K562 (cell line): ENCODE data around the gene PLEKHG5.

Experiments used
- CHD4 ChIP-seq: fragments of 200-600 bp; sonication (generic); IDR thresholded peaks from 3 replicates; pipeline ENCODE4 v1.6.1; 2012; ENCODE audit warnings: low read depth, mild to moderate bottlenecking, mixed read lengths, low read length, inconsistent platforms; ENCODE audit not compliant: insufficient read depth, insufficient replicate concordance, poor library complexity, severe bottlenecking
- SMARCC2 ChIP-seq: fragments of 450-650 bp; IDR thresholded peaks from 2 replicates; pipeline ENCODE4 v1.6.1; 2017; ENCODE audit warnings: antibody characterized with exemption, moderate library complexity, mild to moderate bottlenecking, low read depth
- TAF1 ChIP-seq: IDR thresholded peaks from 2 replicates; pipeline ENCODE4 v1.6.1; 2011; ENCODE audit warnings: mild to moderate bottlenecking, low read length, moderate library complexity; ENCODE audit not compliant: insufficient read depth, control insufficient read depth, severe bottlenecking; ENCODE audit errors: extremely low read depth
- TBL1XR1 ChIP-seq, 2 experiments: IDR thresholded peaks; 2 replicates each; pipeline ENCODE4 v1.6.1; 2012; ENCODE audit warnings: improper control_type of control experiment in 2 of 2, low read length in 2 of 2, mild to moderate bottlenecking in 1 of 2
- ZBTB11 ChIP-seq, 3 experiments: fragments of 200-800 bp in 1 of 3; fragments of 250-450 bp in 1 of 3; fragments of 450-650 bp in 1 of 3; sonication (Bioruptor Pico) in 1 of 3; sonication (Bioruptor generic) in 1 of 3; formaldehyde crosslinking in 1 of 3; IDR thresholded peaks; 2 replicates each; pipeline versions ENCODE4 v1.6.1 to v1.8.0; 2016 to 2022; ENCODE audit warnings: mild to moderate bottlenecking in 2 of 3, missing genetic modification characterization in 2 of 3, missing compliant biosample characterization in 1 of 3, moderate library complexity in 1 of 3

DNA sequence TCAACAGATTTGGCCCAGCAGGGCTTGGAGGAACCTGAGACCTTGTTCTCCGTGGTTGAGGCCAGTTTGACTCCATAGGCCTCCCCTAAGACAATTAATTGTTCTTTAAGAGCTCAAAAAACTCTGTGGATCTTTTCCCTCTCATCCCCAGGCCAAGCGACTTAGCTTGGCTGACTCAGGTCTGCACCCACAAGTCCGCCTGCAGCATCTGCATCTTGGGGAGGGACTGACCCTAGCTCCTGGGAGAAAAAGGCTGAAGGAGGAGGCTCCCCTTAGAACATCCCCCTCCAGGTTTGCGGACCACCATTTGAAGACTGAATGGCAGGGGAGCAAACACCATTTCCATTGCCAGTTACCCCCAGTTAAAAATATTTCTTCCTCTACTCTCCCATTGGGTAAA is 70.2 kb downstream of the PLEKHG5 start:
- TF ChIP-seq CHD4 (no peak), SMARCC2 (no peak), ZBTB11 (CRISPR knock-in tag; IDR thresholded peaks at IDR 0.05) (no peak), TAF1 (no peak), TBL1XR1 (IDR thresholded peaks at IDR 0.05; ENCODE audit: low read length in 2 of 2) (no peak)
